RWPE2 (cell line): ENCODE results near the gene MTMR2.

Source experiments
- ATAC-seq: fragments of 200-7000 bp; cut with Tn5 transposase; 3 replicates; pipeline ENCODE4 v1.9.1; 2021; ENCODE audit warnings: low read depth
- DNase-seq: peaks from one replicate; pipeline ENCODE4 v3.0.0-alpha.2; 2020; ENCODE audit warnings: low spot score
- H3K27ac ChIP-seq: fragments of 450-650 bp; 2 replicates; pipeline ENCODE4 v1.5.1; 2017; ENCODE audit warnings: mild to moderate bottlenecking; ENCODE audit not compliant: poor library complexity, severe bottlenecking
- H3K27me3 ChIP-seq: fragments of 250-450 bp; sonication (Bioruptor Pico); 2 replicates; pipeline ENCODE4 v1.5.1; 2021; ENCODE audit warnings: mild to moderate bottlenecking, moderate library complexity; ENCODE audit not compliant: insufficient read depth, poor library complexity, severe bottlenecking
- H3K36me3 ChIP-seq: fragments of 250-450 bp; sonication (Bioruptor Pico); 2 replicates; pipeline ENCODE4 v1.5.1; 2020; ENCODE audit warnings: low read depth, mild to moderate bottlenecking, moderate library complexity
- H3K4me1 ChIP-seq: fragments of 250-450 bp; sonication (Bioruptor Pico); 2 replicates; pipeline ENCODE4 v1.5.1; 2021; ENCODE audit warnings: mild to moderate bottlenecking, moderate library complexity; ENCODE audit not compliant: insufficient read depth, poor library complexity, severe bottlenecking
- H3K4me3 ChIP-seq: fragments of 250-450 bp; sonication (Bioruptor Pico); 2 replicates; pipeline ENCODE4 v1.5.1; 2021; ENCODE audit warnings: mild to moderate bottlenecking, moderate library complexity; ENCODE audit not compliant: severe bottlenecking
- H3K9me3 ChIP-seq: fragments of 250-450 bp; sonication (Bioruptor Pico); 2 replicates; pipeline ENCODE4 v1.5.1; 2021; ENCODE audit warnings: mild to moderate bottlenecking, moderate library complexity; ENCODE audit not compliant: severe bottlenecking
- TF ChIP-seq, protein P1 (sequence below): fragments of 450-650 bp; IDR thresholded peaks from one replicate; pipeline ENCODE4 v1.5.1; 2017; ENCODE audit warnings: mild to moderate bottlenecking, moderate library complexity; ENCODE audit not compliant: poor library complexity, severe bottlenecking

MTMR2 gene

DNA sequence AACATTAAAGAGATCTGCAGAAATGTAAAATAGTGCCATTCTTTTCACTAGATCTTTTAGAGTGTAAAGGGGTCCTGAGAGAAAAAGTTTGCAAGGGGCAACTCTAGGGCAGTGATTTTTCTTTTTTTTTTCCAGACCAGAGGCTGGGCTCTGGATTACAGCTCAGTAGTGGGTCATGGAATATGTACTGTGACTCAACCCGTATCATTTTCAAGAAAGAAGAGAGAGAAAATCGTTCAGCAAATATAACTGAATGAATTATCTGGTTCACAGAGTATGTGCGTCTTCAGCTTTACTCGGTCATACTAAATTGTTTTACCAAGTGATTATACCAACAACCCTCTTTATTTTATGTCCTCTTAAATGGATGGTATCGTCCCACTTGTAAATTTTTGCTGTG is 129.8 kb downstream of the MTMR2 start:
- ATAC-seq (no peak), DNase-seq (no peak)
- H3K9me3 ChIP-seq = no peaks in the 10 kb centered on the region
- peaks cover 2% of the 10 kb centered on the region for H3K4me1 ChIP-seq
- TF ChIP-seq, protein P1, sequence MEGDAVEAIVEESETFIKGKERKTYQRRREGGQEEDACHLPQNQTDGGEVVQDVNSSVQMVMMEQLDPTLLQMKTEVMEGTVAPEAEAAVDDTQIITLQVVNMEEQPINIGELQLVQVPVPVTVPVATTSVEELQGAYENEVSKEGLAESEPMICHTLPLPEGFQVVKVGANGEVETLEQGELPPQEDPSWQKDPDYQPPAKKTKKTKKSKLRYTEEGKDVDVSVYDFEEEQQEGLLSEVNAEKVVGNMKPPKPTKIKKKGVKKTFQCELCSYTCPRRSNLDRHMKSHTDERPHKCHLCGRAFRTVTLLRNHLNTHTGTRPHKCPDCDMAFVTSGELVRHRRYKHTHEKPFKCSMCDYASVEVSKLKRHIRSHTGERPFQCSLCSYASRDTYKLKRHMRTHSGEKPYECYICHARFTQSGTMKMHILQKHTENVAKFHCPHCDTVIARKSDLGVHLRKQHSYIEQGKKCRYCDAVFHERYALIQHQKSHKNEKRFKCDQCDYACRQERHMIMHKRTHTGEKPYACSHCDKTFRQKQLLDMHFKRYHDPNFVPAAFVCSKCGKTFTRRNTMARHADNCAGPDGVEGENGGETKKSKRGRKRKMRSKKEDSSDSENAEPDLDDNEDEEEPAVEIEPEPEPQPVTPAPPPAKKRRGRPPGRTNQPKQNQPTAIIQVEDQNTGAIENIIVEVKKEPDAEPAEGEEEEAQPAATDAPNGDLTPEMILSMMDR = no peak
- peaks cover 13% of the 10 kb centered on the region for H3K36me3 ChIP-seq
- H3K27ac ChIP-seq = no peak overlapping the region
- no peak overlapping the region for H3K4me3 ChIP-seq
- no peaks in the 10 kb centered on the region for H3K27me3 ChIP-seq

DNA sequence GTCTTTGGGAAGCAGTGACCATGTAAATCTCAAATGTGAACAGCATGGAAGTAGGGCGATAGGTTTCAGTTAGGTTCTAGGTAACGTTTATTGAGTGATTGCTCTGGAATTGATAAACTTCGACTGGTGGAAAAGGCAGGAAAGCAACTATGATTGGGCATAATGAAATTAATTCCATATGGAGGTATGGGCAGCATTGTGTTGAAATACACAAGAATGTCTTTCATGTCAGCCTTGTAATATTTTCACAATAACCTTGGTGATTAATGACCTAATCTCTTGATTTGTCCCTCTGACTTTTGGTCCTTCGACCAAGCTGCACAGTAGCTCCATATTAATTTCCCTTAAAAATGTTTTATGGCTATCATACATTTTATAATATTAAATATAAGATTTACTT is 130.8 kb downstream of the MTMR2 start:
- H3K4me1 ChIP-seq = peaks cover 7% of the 10 kb centered on the region

DNA sequence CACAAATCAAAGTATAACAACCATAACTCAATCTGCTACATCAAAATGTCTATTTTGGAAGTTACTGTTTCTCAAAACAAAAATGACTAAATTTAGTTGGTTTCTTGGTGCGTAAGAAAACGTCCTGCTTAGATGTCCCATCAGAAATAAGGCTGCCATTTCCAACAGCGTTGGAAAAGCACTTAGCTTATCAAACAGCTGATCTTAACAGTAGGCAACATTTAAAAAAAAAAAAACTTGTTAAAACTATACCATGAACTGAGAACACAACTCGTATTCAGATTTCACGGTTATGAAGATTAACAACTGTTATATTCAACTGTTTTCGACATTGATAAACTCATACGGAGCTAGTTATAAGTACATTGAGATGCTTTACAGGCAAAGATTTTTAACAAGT is 131.2 kb downstream of the MTMR2 start:
- peaks cover 7% of the 10 kb centered on the region for H3K4me1 ChIP-seq
- TF ChIP-seq, protein P1 = no peak
- H3K27ac ChIP-seq = no peak overlapping the region
- H3K4me3 ChIP-seq = no peak overlapping the region
- H3K36me3 ChIP-seq = peaks cover 18% of the 10 kb centered on the region
- ATAC-seq (no peak), DNase-seq (no peak)
- H3K27me3 ChIP-seq = no peaks in the 10 kb centered on the region
- no peaks in the 10 kb centered on the region for H3K9me3 ChIP-seq

More for the DNA sequence above, 130.8 kb downstream of the MTMR2 start:
- TF ChIP-seq, protein P1 = no peak
- Histone ChIP-seq H3K27me3 (no peaks in the 10 kb centered on the region), H3K9me3 (no peaks in the 10 kb centered on the region), H3K27ac (no peak overlapping the region), H3K36me3 (peaks cover 14% of the 10 kb centered on the region), H3K4me3 (no peak overlapping the region)
- ATAC-seq (no peak), DNase-seq (no peak)

DNA sequence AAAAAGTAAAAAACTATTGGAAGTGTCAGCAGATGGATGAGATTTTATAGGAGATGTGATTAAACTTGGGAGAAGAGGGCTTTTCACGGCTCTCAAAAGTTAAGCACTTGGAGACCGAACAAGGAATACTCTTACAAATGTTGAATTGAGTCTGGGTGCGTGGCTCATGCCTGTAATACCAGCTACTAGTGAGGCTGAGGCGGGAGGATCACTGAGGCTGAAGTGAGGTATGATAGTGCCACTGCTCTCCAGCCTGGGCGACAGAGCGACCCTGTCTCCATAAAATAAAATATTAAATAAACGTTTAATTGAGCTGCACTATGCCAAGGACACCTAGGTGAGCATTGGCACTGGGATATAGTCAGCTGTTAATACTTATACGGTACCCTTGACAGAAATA is 131.7 kb downstream of the MTMR2 start:
- H3K27me3 ChIP-seq = no peaks in the 10 kb centered on the region
- H3K36me3 ChIP-seq = peaks cover 23% of the 10 kb centered on the region
- H3K27ac ChIP-seq = no peak overlapping the region
- peak overlapping the region; percentile 95 for H3K4me3 ChIP-seq
- ATAC-seq (no peak), DNase-seq (no peak)
- H3K9me3 ChIP-seq = no peaks in the 10 kb centered on the region
- TF ChIP-seq, protein P1 = no peak
- H3K4me1 ChIP-seq = peaks cover 7% of the 10 kb centered on the region

DNA sequence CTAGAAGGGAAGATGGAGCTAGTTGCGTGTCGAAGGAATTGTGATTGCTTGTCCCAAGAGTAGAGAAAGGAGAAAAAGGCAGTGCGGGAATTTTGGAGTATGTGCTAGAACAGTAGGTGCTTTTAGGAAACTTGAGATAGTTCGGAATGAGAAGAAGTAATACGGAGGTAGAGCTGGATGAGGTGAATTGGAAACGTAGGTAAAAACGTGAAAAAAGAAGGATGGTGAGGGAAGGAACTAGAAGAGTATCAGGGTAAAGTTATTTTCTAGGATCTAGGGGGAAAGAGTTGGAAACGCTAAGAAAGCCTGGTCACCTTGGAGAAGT is 132.2 kb downstream of the MTMR2 start:
- Histone ChIP-seq H3K27me3 (no peaks in the 10 kb centered on the region), H3K27ac (peak overlapping the region; percentile 74), H3K4me1 (peaks cover 7% of the 10 kb centered on the region), H3K9me3 (no peaks in the 10 kb centered on the region), H3K4me3 (peak overlapping the region; percentile 95), H3K36me3 (peaks cover 29% of the 10 kb centered on the region)
- TF ChIP-seq, protein P1 = no peak
- no peak for DNase-seq
- no peak for ATAC-seq
